HG03571 (cell line): ENCODE measurements around the gene CGB7.
"Not testable (repeated sequence)": the region's sequence is repeated elsewhere in the genome, so short reads cannot be mapped to it uniquely, and the experiment has no call there.

Source experiments
- ATAC-seq: cut with Tn5 transposase; IDR thresholded peaks from one replicate; pipeline ENCODE4 v1.9.1; 2021; ENCODE audit not compliant: unreplicated experiment

The CGB7 gene

GRCh38 chr19:49042666-49043065 lies 14.9 kb downstream of the CGB7 start:
- ATAC-seq: not testable (repeated sequence)

- ATAC-seq: no peak
These were observed 15.4 kb downstream of the CGB7 start for GRCh38 chr19:49042177-49042576.

- ATAC-seq: not testable (repeated sequence)
These were observed 17.8 kb downstream of the CGB7 start for GRCh38 chr19:49039736-49040135.

GRCh38 chr19:49038557-49039276 lies 18.8 kb downstream of the CGB7 start:
- not testable (repeated sequence) for ATAC-seq

GRCh38 chr19:49038111-49038510 lies 19.4 kb downstream of the CGB7 start:
- ATAC-seq: not testable (repeated sequence)

GRCh38 chr19:49036815-49037214 lies 20.7 kb downstream of the CGB7 start, which contains the start of gene CGB1:
Gene CGB1 (minus strand): TSS chr19:49036895. CDS start chr19:49036711, 184 bp downstream.
- ATAC-seq: not testable (repeated sequence)

- not testable (repeated sequence) for ATAC-seq
These were observed 25.8 kb downstream of the CGB7 start, which contains the start of gene CGB2 for GRCh38 chr19:49031642-49032301. Gene CGB2 (plus strand): TSS chr19:49031890. CDS start chr19:49032096, 206 bp downstream.

- not testable (repeated sequence) for ATAC-seq
These were observed 27.2 kb downstream of the CGB7 start for GRCh38 chr19:49030323-49030722.

- ATAC-seq: not testable (repeated sequence)
These were observed 27.8 kb downstream of the CGB7 start for GRCh38 chr19:49029749-49030148.

GRCh38 chr19:49028686-49029085 lies 28.9 kb downstream of the CGB7 start:
- not testable (repeated sequence) for ATAC-seq

- ATAC-seq: not testable (repeated sequence)
These were observed 31.9 kb downstream of the CGB7 start for GRCh38 chr19:49025599-49025998.

- not testable (repeated sequence) for ATAC-seq
These were observed 32.5 kb downstream of the CGB7 start for GRCh38 chr19:49025088-49025487.

- ATAC-seq: not testable (repeated sequence)
These were observed 33.3 kb downstream of the CGB7 start, which contains the start of gene CGB3 for GRCh38 chr19:49024233-49024632. Gene CGB3 (minus strand): TSS chr19:49024333. CDS start chr19:49023971, 362 bp downstream.

GRCh38 chr19:49022116-49022515 lies 35.4 kb downstream of the CGB7 start:
- ATAC-seq: no peak

- no peak for ATAC-seq
These were observed 36.3 kb downstream of the CGB7 start for GRCh38 chr19:49020931-49021895.

GRCh38 chr19:49020342-49020741 lies 37.2 kb downstream of the CGB7 start:
- no peak for ATAC-seq

- no peak for ATAC-seq
These were observed 38.2 kb downstream of the CGB7 start for GRCh38 chr19:49019242-49019932.

- ATAC-seq: not testable (repeated sequence)
These were observed 38.9 kb downstream of the CGB7 start for GRCh38 chr19:49018388-49019241.

GRCh38 chr19:49017666-49018351 lies 39.7 kb downstream of the CGB7 start:
- no peak for ATAC-seq
